ENCODE results near the gene DCC.

The DCC gene

GRCh38 chr18:52667463-52668065 is 327.6 kb downstream of the DCC start:
- Mint-ChIP-seq H3K4me3 (no peak overlapping the region), H3K27me3 (ENCODE audit: low read depth, poor library complexity) (no peaks in the 10 kb centered on the region), H3K36me3 (ENCODE audit: low read depth) (no peaks in the 10 kb centered on the region), H3K27ac (no peak overlapping the region), H3K9me3 (peaks cover 5% of the 10 kb centered on the region), H3K4me1 (peaks cover 6% of the 10 kb centered on the region)
- TF ChIP-seq CTCF (IDR thresholded peaks at IDR 0.05): no peak
- DNase-seq: no peak

GRCh38 chr18:52670896-52671295 is 330.9 kb downstream of the DCC start:
- no peaks in the 10 kb centered on the region for H3K9me3 Mint-ChIP-seq

GRCh38 chr18:52678034-52678433 is 338.0 kb downstream of the DCC start:
- Mint-ChIP-seq H3K4me3 (no peak overlapping the region), H3K27me3 (ENCODE audit: low read depth, poor library complexity) (no peaks in the 10 kb centered on the region), H3K27ac (no peak overlapping the region), H3K9me3 (no peaks in the 10 kb centered on the region), H3K36me3 (ENCODE audit: low read depth) (no peaks in the 10 kb centered on the region), H3K4me1 (peaks cover 22% of the 10 kb centered on the region)
- no peak for DNase-seq
- no peak for TF ChIP-seq CTCF (IDR thresholded peaks at IDR 0.05)

More at GRCh38 chr18:52670896-52671295, 330.9 kb downstream of the DCC start:
- H3K27ac Mint-ChIP-seq: no peak overlapping the region
- no peak overlapping the region for H3K4me3 Mint-ChIP-seq
- no peaks in the 10 kb centered on the region for H3K36me3 Mint-ChIP-seq (ENCODE audit: low read depth)
- no peak for TF ChIP-seq CTCF (IDR thresholded peaks at IDR 0.05)
- no peaks in the 10 kb centered on the region for H3K27me3 Mint-ChIP-seq (ENCODE audit: low read depth, poor library complexity)
- DNase-seq: no peak
- peaks cover 6% of the 10 kb centered on the region for H3K4me1 Mint-ChIP-seq

GRCh38 chr18:52678551-52678950 is 338.6 kb downstream of the DCC start:
- no peak for DNase-seq
- H3K9me3 Mint-ChIP-seq: no peaks in the 10 kb centered on the region
- TF ChIP-seq CTCF (IDR thresholded peaks at IDR 0.05): no peak
- H3K27me3 Mint-ChIP-seq (ENCODE audit: low read depth, poor library complexity): no peaks in the 10 kb centered on the region
- H3K4me1 Mint-ChIP-seq: peaks cover 22% of the 10 kb centered on the region
- H3K27ac Mint-ChIP-seq: no peak overlapping the region
- no peak overlapping the region for H3K4me3 Mint-ChIP-seq
- no peaks in the 10 kb centered on the region for H3K36me3 Mint-ChIP-seq (ENCODE audit: low read depth)

GRCh38 chr18:52679354-52679753 is 339.4 kb downstream of the DCC start:
- no peak overlapping the region for H3K27ac Mint-ChIP-seq
- no peaks in the 10 kb centered on the region for H3K36me3 Mint-ChIP-seq (ENCODE audit: low read depth)

More at GRCh38 chr18:52679354-52679753, 339.4 kb downstream of the DCC start:
- Mint-ChIP-seq H3K27me3 (ENCODE audit: low read depth, poor library complexity) (peaks cover 1% of the 10 kb centered on the region), H3K4me1 (peaks cover 22% of the 10 kb centered on the region), H3K9me3 (no peaks in the 10 kb centered on the region), H3K4me3 (no peak overlapping the region)
- no peak for DNase-seq
- TF ChIP-seq CTCF (IDR thresholded peaks at IDR 0.05): no peak

All from nephron progenitor cell (in vitro differentiated cells).